Stomach (tissue), 9 donors: ENCODE data around the gene RPN2. TPM values are rescaled to one million over a fixed set of nuclear protein-coding genes. Genes with fewer than 3 reads are reported as not detected.

Source experiments
- DNase-seq, 2 donors: peaks; one replicate each; pipeline versions ENCODE4 v3.0.0 to v3.0.0-alpha.2; 2013 to 2019
- H3K27ac ChIP-seq, 5 donors: fragments of 200-600 bp in 4 of 5; sonication (generic) in 4 of 5; one replicate each; pipeline ENCODE4 v1.5.1; 2013 to 2019; ENCODE audit warnings: mild to moderate bottlenecking in 1 of 5, moderate library complexity in 1 of 5
- H3K27me3 ChIP-seq, 3 donors: fragments of 200-600 bp; sonication (generic); one replicate each; pipeline ENCODE4 v1.5.1; 2017 to 2019; ENCODE audit warnings: mixed run types in 1 of 3
- H3K36me3 ChIP-seq, 4 donors: fragments of 200-600 bp; sonication (generic); 1 replicate in 3 of 4; 2 replicates in 1 of 4; pipeline ENCODE4 v1.5.1; 2016 to 2019
- H3K4me1 ChIP-seq, 4 donors: fragments of 200-600 bp; sonication (generic); one replicate each; pipeline ENCODE4 v1.5.1; 2016 to 2019
- H3K4me3 ChIP-seq, 4 donors: fragments of 200-600 bp; sonication (generic) in 3 of 4; one replicate each; pipeline ENCODE4 v1.5.1; 2016 to 2019; ENCODE audit warnings: mild to moderate bottlenecking in 1 of 4
- H3K9me3 ChIP-seq, 4 donors: fragments of 200-600 bp; sonication (generic); one replicate each; pipeline ENCODE4 v1.5.1; 2016 to 2019
- EP300 ChIP-seq: sonication (generic); formaldehyde crosslinking; IDR thresholded peaks from one replicate; pipeline ENCODE4 v1.6.1; 2017; ENCODE audit warnings: antibody characterized with exemption
- POLR2A ChIP-seq, 4 donors: fragments of 450-650 bp; IDR thresholded peaks; one replicate each; pipeline ENCODE4 v1.6.1; 2016; ENCODE audit warnings: antibody characterized with exemption in 4 of 4, control low read depth in 2 of 4, mild to moderate bottlenecking in 1 of 4, moderate library complexity in 1 of 4
- POLR2AphosphoS5 ChIP-seq, 3 donors: sonication (generic); formaldehyde crosslinking; IDR thresholded peaks; one replicate each; pipeline ENCODE4 v1.6.1; 2016; ENCODE audit warnings: antibody characterized with exemption in 3 of 3
- WGBS, 5 donors: extraction: QIAGEN DNeasy Blood & Tissue Kit in 3 of 5; methylation state at CpG; one replicate each; pipeline versions ENCODE4 v1.1.5 to v1.1.7; 2013 to 2018; 5-methylcytosine and 5-hydroxymethylcytosine counted together
- intact Hi-C: fragments of 100-400 bp; cut with DNase I; formaldehyde crosslinking; loops from one replicate; pipeline ENCODE4 v1.15.1; 2023; ENCODE audit warnings: low total_unique reads
- polyA plus RNA-seq, 3 donors: library from polyadenylated mRNA; stranded (reverse); fragments of 200-250 nt; gene quantifications; one replicate each; pipeline ENCODE4 v1.2.3, GENCODE V29; 2013
- total RNA-seq, 5 donors: library from RNA; depleted of rRNA; stranded (reverse); fragments of >200 nt; gene quantifications; one replicate each; pipeline versions ENCODE4 v1.1.0 to v1.2.3, GENCODE V29; 2014 to 2016
- TF ChIP-seq, protein P1 (sequence below), 7 experiments: fragments of 450-650 bp in 4 of 7; fragments of 200-600 bp in 3 of 7; sonication (generic) in 3 of 7; IDR thresholded peaks; one replicate each; pipeline ENCODE4 v1.5.1; 2016 to 2019; ENCODE audit warnings: antibody characterized with exemption in 7 of 7, control low read depth in 2 of 7, mild to moderate bottlenecking in 1 of 7
- donor health status: healthy with polysubstance abuse.
- donor health status: Bipolar disorder and iron deficiency.
- donor health status: healthy.

RPN2 gene
- total and polyA plus RNA-seq, 8 donors = 32.5 to 163 (median 85.3) TPM

DNA sequence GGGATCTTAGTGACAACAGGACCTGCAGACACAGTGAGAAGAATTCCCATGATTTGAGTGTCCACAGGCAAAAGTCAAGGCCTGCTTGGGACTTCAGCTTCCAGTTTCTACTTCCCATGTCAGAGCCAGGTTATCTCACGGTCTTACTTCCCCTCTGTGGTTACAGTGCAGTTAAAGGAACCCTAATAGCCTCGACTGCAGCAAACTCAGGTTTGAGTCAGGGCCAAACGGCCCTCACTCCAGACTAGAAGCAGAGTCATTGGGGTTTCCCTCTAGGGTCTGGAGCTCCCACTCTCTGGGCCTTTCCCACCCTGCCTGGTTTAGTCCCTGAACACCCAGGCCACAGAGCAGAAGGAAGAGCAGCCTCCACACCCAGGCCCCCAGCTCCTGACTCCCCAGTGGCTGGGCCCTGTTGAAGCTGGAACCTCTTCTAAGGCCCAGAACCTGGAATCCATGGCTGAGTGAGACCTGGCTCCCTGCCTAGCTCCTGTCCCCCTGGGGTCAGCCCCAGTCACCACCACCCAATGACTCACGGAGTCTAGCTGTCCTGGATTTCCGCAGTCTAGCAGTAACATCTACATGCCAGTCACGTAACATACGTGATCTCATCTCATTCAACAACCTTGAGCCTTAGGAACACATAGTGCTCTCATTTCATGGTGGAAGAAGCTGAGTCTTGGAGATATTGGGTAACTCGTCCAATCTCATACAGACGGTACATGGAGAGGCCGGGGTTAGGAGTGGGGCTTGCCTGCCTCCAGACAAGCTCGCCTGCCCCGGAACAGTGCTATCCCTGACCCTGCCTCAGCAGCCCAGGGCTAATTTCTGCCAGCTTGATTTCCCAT lies 91.7 kb downstream of the RPN2 start:
- intact Hi-C loops = loop anchor here (5.0 kb wide), 1 partner anchor 117 kb away; no protein-coding TSS in a partner anchor
- Histone ChIP-seq H3K27me3 (no peaks in the 10 kb centered on the region), H3K27ac (peak overlapping the region in 2 of 5 donors; percentile 50 to 65), H3K4me3 (no peak overlapping the region), H3K36me3 (no peaks in the 10 kb centered on the region), H3K4me1 (peaks cover 0 to 17% (median 3%) of the 10 kb centered on the region in 4 donors), H3K9me3 (no peaks in the 10 kb centered on the region)
- TF ChIP-seq EP300 = no peak
- TF ChIP-seq POLR2AphosphoS5 (IDR thresholded peaks at IDR 0.05) = no peak
- TF ChIP-seq POLR2A (IDR thresholded peaks at IDR 0.05) = no peak
- TF ChIP-seq, protein P1, sequence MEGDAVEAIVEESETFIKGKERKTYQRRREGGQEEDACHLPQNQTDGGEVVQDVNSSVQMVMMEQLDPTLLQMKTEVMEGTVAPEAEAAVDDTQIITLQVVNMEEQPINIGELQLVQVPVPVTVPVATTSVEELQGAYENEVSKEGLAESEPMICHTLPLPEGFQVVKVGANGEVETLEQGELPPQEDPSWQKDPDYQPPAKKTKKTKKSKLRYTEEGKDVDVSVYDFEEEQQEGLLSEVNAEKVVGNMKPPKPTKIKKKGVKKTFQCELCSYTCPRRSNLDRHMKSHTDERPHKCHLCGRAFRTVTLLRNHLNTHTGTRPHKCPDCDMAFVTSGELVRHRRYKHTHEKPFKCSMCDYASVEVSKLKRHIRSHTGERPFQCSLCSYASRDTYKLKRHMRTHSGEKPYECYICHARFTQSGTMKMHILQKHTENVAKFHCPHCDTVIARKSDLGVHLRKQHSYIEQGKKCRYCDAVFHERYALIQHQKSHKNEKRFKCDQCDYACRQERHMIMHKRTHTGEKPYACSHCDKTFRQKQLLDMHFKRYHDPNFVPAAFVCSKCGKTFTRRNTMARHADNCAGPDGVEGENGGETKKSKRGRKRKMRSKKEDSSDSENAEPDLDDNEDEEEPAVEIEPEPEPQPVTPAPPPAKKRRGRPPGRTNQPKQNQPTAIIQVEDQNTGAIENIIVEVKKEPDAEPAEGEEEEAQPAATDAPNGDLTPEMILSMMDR (IDR thresholded peaks at IDR 0.05) = no peak
- WGBS, 5 donors = 78 to 88% (median 87%) methylated on average over 12 of the region's 12 CpGs
- no peak for DNase-seq

DNA sequence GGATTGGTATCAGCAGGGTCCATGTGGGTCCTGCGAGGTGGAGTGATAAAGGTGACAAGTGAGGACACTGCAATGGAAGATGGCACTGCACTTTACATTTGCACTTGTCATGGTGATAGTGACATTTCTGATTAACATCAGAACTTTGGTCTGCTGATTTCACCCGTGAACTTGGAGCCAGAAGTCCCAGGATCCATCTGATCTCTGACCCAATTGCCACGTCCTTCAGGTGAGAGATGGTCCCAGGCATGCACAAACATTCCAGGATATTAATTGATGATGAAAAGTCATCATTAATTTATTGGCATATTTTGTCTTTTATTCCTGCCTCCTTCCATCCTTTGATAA lies 92.3 kb downstream of the RPN2 start:
- intact Hi-C loops = loop anchor here (5.0 kb wide), 1 partner anchor 116 kb away; no protein-coding TSS in a partner anchor
- H3K27ac ChIP-seq = peak overlapping the region in 1 of 5 donors; percentile 65
- TF ChIP-seq EP300 = no peak
- no peak for TF ChIP-seq POLR2A (IDR thresholded peaks at IDR 0.05)
- TF ChIP-seq, protein P1 (IDR thresholded peaks at IDR 0.05) = no peak

DNA sequence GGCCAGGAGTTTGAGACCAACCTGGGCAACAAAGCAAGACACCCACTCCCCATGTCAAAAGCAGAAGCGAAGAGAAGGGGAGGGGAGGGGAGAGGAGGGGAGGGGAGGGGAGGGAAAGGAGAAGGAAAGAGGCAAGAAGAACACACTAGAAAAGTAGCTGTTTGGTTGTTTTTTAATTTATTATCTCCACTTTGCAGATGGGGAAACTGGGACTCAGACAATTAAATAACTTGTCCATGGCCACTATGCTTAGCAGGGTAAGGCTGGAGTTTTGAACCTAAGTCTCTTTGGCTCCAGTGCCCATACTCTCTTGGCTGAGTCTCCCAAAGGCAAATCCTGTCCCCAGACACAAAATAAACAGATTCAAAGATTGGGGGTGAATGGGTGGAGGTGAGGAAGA lies 94.9 kb downstream of the RPN2 start:
- 86 to 100% (median 90%) methylated on average over 1 of the region's 1 CpG; no CpG with 5 or more reads in 1 of the 5 donors for WGBS, 5 donors
- Histone ChIP-seq H3K36me3 (no peaks in the 10 kb centered on the region), H3K27ac (no peak overlapping the region), H3K9me3 (no peaks in the 10 kb centered on the region), H3K4me1 (peaks cover 8 to 33% (median 12%) of the 10 kb centered on the region in 4 donors), H3K4me3 (no peak overlapping the region), H3K27me3 (no peaks in the 10 kb centered on the region)
- TF ChIP-seq EP300 (no peak), POLR2AphosphoS5 (IDR thresholded peaks at IDR 0.05) (no peak), POLR2A (IDR thresholded peaks at IDR 0.05) (no peak)
- TF ChIP-seq, protein P1 (IDR thresholded peaks at IDR 0.05) = no peak
- intact Hi-C loops = loop anchor here (5.0 kb wide), 1 partner anchor 113 kb away; no protein-coding TSS in a partner anchor
- no peak for DNase-seq

More for the DNA sequence above, 92.3 kb downstream of the RPN2 start:
- DNase-seq = no peak
- Histone ChIP-seq H3K4me1 (peaks cover 0 to 20% (median 4%) of the 10 kb centered on the region in 4 donors), H3K36me3 (no peaks in the 10 kb centered on the region), H3K27me3 (no peaks in the 10 kb centered on the region), H3K4me3 (no peak overlapping the region), H3K9me3 (no peaks in the 10 kb centered on the region)
- 73 to 79% (median 77%) methylated on average over 2 to 3 of the region's 3 CpGs for WGBS, 5 donors

DNA sequence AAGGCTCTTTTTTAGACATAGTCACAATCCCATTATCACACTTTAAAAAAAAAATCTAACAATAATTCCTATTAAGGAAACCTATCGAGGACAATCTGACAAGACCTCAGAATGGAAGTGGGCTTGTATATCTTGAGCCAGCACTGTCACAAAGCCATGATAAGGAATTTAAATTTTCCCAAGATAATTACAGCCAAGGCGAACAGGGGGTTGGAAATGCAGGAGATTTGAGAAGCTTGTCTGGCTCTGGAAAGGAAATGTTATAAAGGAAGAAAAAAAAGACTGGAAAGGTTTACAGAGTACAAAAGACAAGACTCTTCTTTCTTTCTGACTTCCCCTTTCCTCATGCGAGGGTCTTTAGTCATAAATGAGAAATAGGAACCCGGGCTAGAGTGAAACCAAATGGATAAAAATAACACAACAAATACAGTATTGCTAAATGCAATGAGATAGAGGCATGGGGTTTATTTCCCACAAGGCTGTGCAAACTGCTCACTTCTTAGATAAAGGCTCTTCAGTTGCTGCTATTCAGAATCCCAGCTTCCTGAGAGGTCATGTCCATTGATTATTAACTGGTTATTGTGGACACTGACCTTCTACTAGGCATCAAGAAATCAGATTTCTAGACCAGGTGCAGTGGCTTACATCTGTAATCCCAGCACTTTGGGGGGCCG lies 95.9 kb downstream of the RPN2 start:
- H3K27ac ChIP-seq = peak overlapping the region in 1 of 5 donors; percentile 5
- no peaks in the 10 kb centered on the region for H3K27me3 ChIP-seq
- no peak for TF ChIP-seq EP300
- no peak for TF ChIP-seq POLR2A (IDR thresholded peaks at IDR 0.05)
- TF ChIP-seq, protein P1 (IDR thresholded peaks at IDR 0.05) = no peak
- no peak for TF ChIP-seq POLR2AphosphoS5 (IDR thresholded peaks at IDR 0.05)
- intact Hi-C loops = loop anchor here (5.0 kb wide), 1 partner anchor 112 kb away; no protein-coding TSS in a partner anchor
- no peaks in the 10 kb centered on the region for H3K9me3 ChIP-seq
- no peak for DNase-seq
- no peaks in the 10 kb centered on the region for H3K36me3 ChIP-seq
- no peak overlapping the region for H3K4me3 ChIP-seq
- WGBS, 5 donors = 40 to 51% (median 45%) methylated on average over 5 of the region's 5 CpGs
- H3K4me1 ChIP-seq = peaks cover 8 to 30% (median 10%) of the 10 kb centered on the region in 4 donors
